Caco-2 (cell line): ENCODE data around the gene ADAMTSL1. TPM values are rescaled to one million over a fixed set of nuclear protein-coding genes. Genes with fewer than 3 reads are reported as not detected.

ENCODE experiments used
- BruUV-seq: library from RNA; stranded (reverse); fragments of 400-500 nt; replicated peaks from 2 replicates; lab custom pipeline; 2021; lab: Mats Ljungman, UMichigan
- CTCF ChIA-PET: fragments of 300-600 bp; sonication (Branson Sonifier 250); formaldehyde crosslinking; loops from one replicate; lab custom pipeline; 2022; ENCODE audit warnings: antibody characterized with exemption; lab: Charles Lee
- POLR2A ChIA-PET: fragments of 300-600 bp; sonication (Branson Sonifier 250); formaldehyde crosslinking; loops from one replicate; lab custom pipeline; 2022; ENCODE audit warnings: antibody characterized with exemption; lab: Charles Lee
- DNase-seq, 2 experiments: peaks; one replicate each; pipeline versions ENCODE4 v3.0.0 to v3.0.0-alpha.2; 2020 to 2022
- H3K27me3 ChIP-seq: replicated peaks from 2 replicates; pipeline ENCODE4 v1.6.0; 2011; ENCODE audit warnings: low read length; ENCODE audit not compliant: control insufficient read depth, insufficient read depth
- H3K36me3 ChIP-seq: 2 replicates; pipeline ENCODE4 v1.5.1; 2011; ENCODE audit warnings: low read length; ENCODE audit not compliant: control insufficient read depth, insufficient read depth
- H3K4me1 ChIP-seq: fragments of 250-450 bp; sonication (Bioruptor Pico); 2 replicates; pipeline ENCODE4 v1.5.1; 2020; ENCODE audit warnings: mild to moderate bottlenecking
- H3K4me3 ChIP-seq: 2 replicates; pipeline ENCODE4 v1.5.1; 2011; ENCODE audit warnings: low read depth, mild to moderate bottlenecking, control low read depth, low read length
- H3K9me3 ChIP-seq: fragments of 250-450 bp; sonication (Bioruptor Pico); 2 replicates; pipeline ENCODE4 v1.5.1; 2020; ENCODE audit warnings: mild to moderate bottlenecking, moderate library complexity
- H3K27ac Mint-ChIP-seq: one replicate; pipeline ENCODE4 v1.8.0; 2022; ENCODE audit warnings: mixed read lengths; ENCODE audit not compliant: unreplicated experiment
- H3K27me3 Mint-ChIP-seq: one replicate; pipeline ENCODE4 v1.8.0; 2022; ENCODE audit warnings: mixed read lengths; ENCODE audit not compliant: insufficient read depth, unreplicated experiment
- H3K36me3 Mint-ChIP-seq: one replicate; pipeline ENCODE4 v1.8.0; 2022; ENCODE audit warnings: mild to moderate bottlenecking, mixed read lengths; ENCODE audit not compliant: insufficient read depth, unreplicated experiment
- H3K4me1 Mint-ChIP-seq: one replicate; pipeline ENCODE4 v1.8.0; 2022; ENCODE audit warnings: low read depth, mixed read lengths; ENCODE audit not compliant: unreplicated experiment
- H3K4me3 Mint-ChIP-seq: one replicate; pipeline ENCODE4 v1.8.0; 2022; ENCODE audit warnings: mild to moderate bottlenecking, moderate library complexity, mixed read lengths; ENCODE audit not compliant: unreplicated experiment
- H3K9me3 Mint-ChIP-seq: one replicate; pipeline ENCODE4 v1.8.0; 2022; ENCODE audit warnings: mixed read lengths; ENCODE audit not compliant: unreplicated experiment
- CTCF ChIP-seq, 2 experiments: fragments of 200-600 bp in 1 of 2; IDR thresholded peaks; 1 replicate in 1 of 2; 2 replicates in 1 of 2; pipeline versions ENCODE4 v1.5.1 to v1.8.0; 2011 to 2022; ENCODE audit warnings: antibody characterized with exemption in 1 of 2, control low read depth in 1 of 2, inconsistent platforms in 1 of 2, low read depth in 1 of 2, low read length in 1 of 2, mild to moderate bottlenecking in 1 of 2, moderate library complexity in 1 of 2; ENCODE audit not compliant: insufficient read depth in 1 of 2, severe bottlenecking in 1 of 2, unreplicated experiment in 1 of 2
- intact Hi-C: fragments of 100-400 bp; cut with micrococcal nuclease; formaldehyde crosslinking; loops from one replicate; pipeline ENCODE4 v1.10.0; 2022; ENCODE audit not compliant: unreplicated experiment
- total RNA-seq: library from RNA; stranded (reverse); gene quantifications from 2 replicates; pipeline ENCODE4 v1.2.3, GENCODE V29; 2022

Gene ADAMTSL1
- total RNA-seq, 1 experiment from 2014 or later, result not detected

- no TSS peak for BruUV-seq
- H3K9me3 ChIP-seq, result no peaks in the 10 kb centered on the region
- Mint-ChIP-seq H3K4me3 (no peak overlapping the region), H3K27ac (no peak overlapping the region), H3K4me1 (no peaks in the 10 kb centered on the region), H3K27me3 (peaks cover 3% of the 10 kb centered on the region), H3K9me3 (no peaks in the 10 kb centered on the region), H3K36me3 (no peaks in the 10 kb centered on the region)
- intact Hi-C loops, result no loop called here
- ChIA-PET CTCF (interaction anchor here (0.5 kb wide), 1 partner anchor 574 kb away, joined by 3 read pairs; no protein-coding TSS in a partner anchor), POLR2A (no interaction called here)
- TF ChIP-seq CTCF (IDR thresholded peaks at IDR 0.05; ENCODE audit: insufficient read depth in 1 of 2, low read depth in 1 of 2, low read length in 1 of 2, severe bottlenecking in 1 of 2, unreplicated experiment in 1 of 2), result no peak
- H3K36me3 ChIP-seq, result no peaks in the 10 kb centered on the region
- H3K27me3 ChIP-seq, result no peaks in the 10 kb centered on the region
- DNase-seq, result no peak
- H3K4me1 ChIP-seq, result no peaks in the 10 kb centered on the region
- no peak overlapping the region for H3K4me3 ChIP-seq
Measured at GRCh38 chr9:18499980-18500379, 26.0 kb downstream of the ADAMTSL1 start.

GRCh38 chr9:18500451-18500850, 26.5 kb downstream of the ADAMTSL1 start:
- H3K9me3 ChIP-seq, result no peaks in the 10 kb centered on the region
- Mint-ChIP-seq H3K4me3 (no peak overlapping the region), H3K36me3 (no peaks in the 10 kb centered on the region), H3K27me3 (peaks cover 3% of the 10 kb centered on the region), H3K27ac (no peak overlapping the region), H3K9me3 (no peaks in the 10 kb centered on the region), H3K4me1 (no peaks in the 10 kb centered on the region)
- intact Hi-C loops, result no loop called here
- no peak for DNase-seq
- CTCF ChIA-PET, result interaction anchor here (0.5 kb wide), 1 partner anchor 573 kb away, joined by 3 read pairs; no protein-coding TSS in a partner anchor
- no TSS peak for BruUV-seq
- no peaks in the 10 kb centered on the region for H3K27me3 ChIP-seq
- no peaks in the 10 kb centered on the region for H3K4me1 ChIP-seq
- no peaks in the 10 kb centered on the region for H3K36me3 ChIP-seq
- no peak for TF ChIP-seq CTCF (IDR thresholded peaks at IDR 0.05; ENCODE audit: insufficient read depth in 1 of 2, low read depth in 1 of 2, low read length in 1 of 2, severe bottlenecking in 1 of 2, unreplicated experiment in 1 of 2)
- POLR2A ChIA-PET, result no interaction called here
- H3K4me3 ChIP-seq, result no peak overlapping the region

- Mint-ChIP-seq H3K4me1 (no peaks in the 10 kb centered on the region), H3K27ac (no peak overlapping the region), H3K27me3 (no peaks in the 10 kb centered on the region), H3K36me3 (no peaks in the 10 kb centered on the region), H3K4me3 (no peak overlapping the region), H3K9me3 (no peaks in the 10 kb centered on the region)
- ChIA-PET POLR2A (no interaction called here), CTCF (no interaction called here)
- H3K27me3 ChIP-seq, result no peaks in the 10 kb centered on the region
- no peak for TF ChIP-seq CTCF (IDR thresholded peaks at IDR 0.05; ENCODE audit: insufficient read depth in 1 of 2, low read depth in 1 of 2, low read length in 1 of 2, severe bottlenecking in 1 of 2, unreplicated experiment in 1 of 2)
- no TSS peak for BruUV-seq
- no peaks in the 10 kb centered on the region for H3K4me1 ChIP-seq
- H3K4me3 ChIP-seq, result no peak overlapping the region
- intact Hi-C loops, result no loop called here
- H3K9me3 ChIP-seq, result no peaks in the 10 kb centered on the region
- no peak for DNase-seq
- no peaks in the 10 kb centered on the region for H3K36me3 ChIP-seq
Measured at GRCh38 chr9:18501949-18502348, 28.0 kb downstream of the ADAMTSL1 start.
